ENCODE measurements around the gene MAGOH. TPM values are rescaled to one million over a fixed set of nuclear protein-coding genes. Genes with fewer than 3 reads are reported as not detected.

Gene MAGOH
- total and polyA plus RNA-seq, 2 donors (not counting 3 experiments of a cell fraction or from before 2014, with no cell fraction given): 25.9 to 60.1 TPM

DNA sequence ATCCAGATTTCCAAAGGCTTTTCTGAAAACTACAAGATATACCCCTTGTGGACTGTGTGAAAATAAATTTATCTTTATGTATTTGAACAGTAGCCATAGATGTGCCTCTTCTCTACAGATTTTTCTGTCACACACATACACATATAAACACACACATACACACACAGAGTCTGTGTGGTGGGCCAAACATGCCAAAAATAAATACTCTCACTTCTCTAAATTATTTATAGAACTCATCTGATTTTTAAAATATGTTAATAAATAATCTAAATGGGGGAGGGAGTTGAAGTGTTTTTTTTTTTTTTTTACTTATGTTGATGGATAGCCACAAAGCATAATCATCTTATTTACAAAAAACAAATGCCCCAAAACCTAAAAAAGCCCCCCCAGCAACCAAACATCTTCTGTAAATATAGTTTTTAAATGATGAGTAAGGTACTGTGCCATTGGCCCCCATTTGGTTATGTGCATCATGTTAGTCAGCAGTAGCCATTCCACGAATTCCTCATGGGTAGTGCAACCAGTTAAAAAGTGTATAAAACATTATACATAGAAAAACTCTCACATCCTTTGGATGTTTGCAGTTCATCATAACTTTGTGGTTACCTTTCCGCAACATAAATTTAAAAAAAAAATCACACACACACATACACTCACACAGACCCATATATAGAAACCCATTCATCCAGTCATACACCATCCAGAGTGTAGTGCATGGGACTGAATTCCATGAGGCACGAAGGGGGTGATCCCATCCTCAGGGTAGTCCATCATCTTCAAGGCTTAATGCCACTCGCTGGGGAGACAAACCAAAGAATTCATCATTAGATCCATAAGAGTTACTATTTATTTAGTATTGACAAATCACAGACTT lies 8.2 kb upstream of the MAGOH start:
- no TSS peak for BruUV-seq (replicated peaks)

More for the DNA sequence above, 8.2 kb upstream of the MAGOH start:
- H3K36me3 ChIP-seq (ENCODE audit: control insufficient read depth in 2 of 2, extremely low read depth in 1 of 2, insufficient read depth in 2 of 2, low read length in 2 of 2): peaks cover 0 to 12% of the 10 kb centered on the region in 2 experiments
- no peak overlapping the region for H3K27ac ChIP-seq (ENCODE audit: insufficient read depth, low read depth, low read length)
- no peak overlapping the region for H2AFZ ChIP-seq (ENCODE audit: low read depth, low read length)
- H3K9ac ChIP-seq (replicated peaks; ENCODE audit: extremely low read depth, insufficient read depth, low read length): no peak overlapping the region
- no peaks in the 10 kb centered on the region for H3K9me3 ChIP-seq (replicated peaks; ENCODE audit: control insufficient read depth, insufficient read depth, low read length)
- no peak overlapping the region for H3K4me2 ChIP-seq (ENCODE audit: insufficient read depth, low read length)
- ChIA-PET CTCF (no interaction called here), POLR2A (no interaction called here)
- dilution Hi-C loops (cut with MboI; ENCODE audit: extremely low pct_ligation_motif_present, low sequenced_read_pairs) (no loop called here), intact Hi-C loops (cut with micrococcal nuclease) (no loop called here)
- H3K9me1 ChIP-seq (replicated peaks; ENCODE audit: control insufficient read depth, extremely low read depth, insufficient read depth, low read length): no peaks in the 10 kb centered on the region
- H3K79me2 ChIP-seq (ENCODE audit: control insufficient read depth, insufficient read depth, low read length): no peaks in the 10 kb centered on the region
- TF ChIP-seq GATA2 (IDR thresholded peaks at IDR 0.05; ENCODE audit: insufficient read depth, insufficient read length, low read depth, low read length) (no peak), POLR2A (IDR thresholded peaks at IDR 0.05; ENCODE audit: low read depth, low read length) (no peak), FOS (IDR thresholded peaks at IDR 0.05; ENCODE audit: borderline replicate concordance, insufficient read depth, low read length) (no peak), JUN (IDR thresholded peaks at IDR 0.05; ENCODE audit: borderline replicate concordance, insufficient read depth, insufficient read length, low read depth) (no peak), EZH2 (IDR thresholded peaks at IDR 0.05; ENCODE audit: borderline replicate concordance, low read depth, low read length, severe bottlenecking) (no peak), POLR2AphosphoS5 (IDR thresholded peaks at IDR 0.05; ENCODE audit: insufficient read depth, low read depth, low read length) (no peak), MAX (IDR thresholded peaks at IDR 0.05; ENCODE audit: insufficient read depth, insufficient read length) (no peak), MYC (IDR thresholded peaks at IDR 0.05; ENCODE audit: low read depth, low read length) (no peak)
- TF ChIP-seq, protein P1, sequence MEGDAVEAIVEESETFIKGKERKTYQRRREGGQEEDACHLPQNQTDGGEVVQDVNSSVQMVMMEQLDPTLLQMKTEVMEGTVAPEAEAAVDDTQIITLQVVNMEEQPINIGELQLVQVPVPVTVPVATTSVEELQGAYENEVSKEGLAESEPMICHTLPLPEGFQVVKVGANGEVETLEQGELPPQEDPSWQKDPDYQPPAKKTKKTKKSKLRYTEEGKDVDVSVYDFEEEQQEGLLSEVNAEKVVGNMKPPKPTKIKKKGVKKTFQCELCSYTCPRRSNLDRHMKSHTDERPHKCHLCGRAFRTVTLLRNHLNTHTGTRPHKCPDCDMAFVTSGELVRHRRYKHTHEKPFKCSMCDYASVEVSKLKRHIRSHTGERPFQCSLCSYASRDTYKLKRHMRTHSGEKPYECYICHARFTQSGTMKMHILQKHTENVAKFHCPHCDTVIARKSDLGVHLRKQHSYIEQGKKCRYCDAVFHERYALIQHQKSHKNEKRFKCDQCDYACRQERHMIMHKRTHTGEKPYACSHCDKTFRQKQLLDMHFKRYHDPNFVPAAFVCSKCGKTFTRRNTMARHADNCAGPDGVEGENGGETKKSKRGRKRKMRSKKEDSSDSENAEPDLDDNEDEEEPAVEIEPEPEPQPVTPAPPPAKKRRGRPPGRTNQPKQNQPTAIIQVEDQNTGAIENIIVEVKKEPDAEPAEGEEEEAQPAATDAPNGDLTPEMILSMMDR (IDR thresholded peaks at IDR 0.05; ENCODE audit: extremely low read depth in 1 of 2, insufficient read depth in 1 of 2, low read depth in 1 of 2, low read length in 2 of 2): no peak
- DNase-seq (ENCODE audit: low read depth, low spot score) (no peak), FAIRE-seq (no peak)
- H3K4me1 ChIP-seq (ENCODE audit: control insufficient read depth, extremely low read depth, insufficient read depth, low read length): peaks cover 4% of the 10 kb centered on the region
- no peaks in the 10 kb centered on the region for H4K20me1 ChIP-seq (replicated peaks; ENCODE audit: control insufficient read depth, extremely low read depth, insufficient read depth, low read length)
- no peaks in the 10 kb centered on the region for H3K27me3 ChIP-seq (ENCODE audit: control insufficient read depth in 2 of 2, insufficient read depth in 2 of 2, low read length in 2 of 2)
- H3K4me3 ChIP-seq (replicated peaks in 1 of 3; ENCODE audit: insufficient read depth in 1 of 3, low read depth in 1 of 3, low read length in 3 of 3): no peak overlapping the region
